Activated T-cell treated with anti-CD3 and anti-CD28 coated beads, Interleukin-2, amount 50 U/mL, for 24 hours (primary cell): Measurements from ENCODE around the gene HOOK2.

Experiments used
- DNase-seq: peaks from one replicate; pipeline ENCODE4 v3.0.0-alpha.2; 2020
- H3K27ac Mint-ChIP-seq: 2 replicates; pipeline ENCODE4 v1.8.0; 2020; ENCODE audit warnings: mild to moderate bottlenecking, mixed read lengths
- H3K27me3 Mint-ChIP-seq: 2 replicates; pipeline ENCODE4 v1.8.0; 2020; ENCODE audit warnings: mixed read lengths
- H3K36me3 Mint-ChIP-seq: 2 replicates; pipeline ENCODE4 v1.8.0; 2020; ENCODE audit warnings: low read depth, mixed read lengths
- H3K4me1 Mint-ChIP-seq: 2 replicates; pipeline ENCODE4 v1.8.0; 2020; ENCODE audit warnings: low read depth, mixed read lengths
- H3K4me3 Mint-ChIP-seq: 2 replicates; pipeline ENCODE4 v1.8.0; 2020; ENCODE audit warnings: mild to moderate bottlenecking, moderate library complexity, mixed read lengths
- H3K9me3 Mint-ChIP-seq: 2 replicates; pipeline ENCODE4 v1.8.0; 2020; ENCODE audit warnings: mixed read lengths

The HOOK2 gene

DNA sequence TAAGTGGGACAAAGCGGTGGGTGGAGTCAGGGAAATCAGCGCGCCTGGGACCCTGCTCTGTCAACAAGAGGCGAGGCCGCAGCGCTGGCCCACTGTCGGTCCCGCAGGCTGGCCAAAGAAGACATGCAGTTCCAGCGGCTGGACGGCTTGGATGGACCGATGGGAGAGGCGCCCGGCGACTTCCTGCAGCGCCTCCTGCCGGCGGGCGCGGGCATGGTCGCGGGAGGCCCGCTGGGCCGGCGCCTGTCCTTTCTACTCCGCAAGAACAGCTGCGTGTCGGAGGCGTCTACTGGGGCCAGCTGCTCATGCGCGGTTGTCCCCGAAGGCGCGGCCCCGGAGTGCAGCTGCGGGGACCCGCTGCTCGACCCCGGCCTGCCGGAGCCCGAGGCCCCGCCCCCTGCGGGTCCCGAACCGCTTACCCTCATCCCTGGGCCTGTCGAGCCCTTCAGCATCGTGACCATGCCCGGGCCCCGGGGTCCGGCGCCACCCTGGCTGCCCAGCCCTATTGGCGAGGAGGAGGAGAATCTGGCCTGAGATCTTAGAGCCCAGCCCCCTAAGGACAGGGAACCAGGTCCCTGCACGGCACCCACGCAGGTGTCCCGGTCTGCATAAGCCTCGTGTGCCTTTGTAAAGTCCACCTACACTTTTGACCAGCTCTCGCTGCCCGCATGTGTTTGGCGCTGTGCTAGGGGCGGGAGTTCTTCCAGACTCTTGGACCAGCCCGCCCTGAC is 17.6 kb downstream of the HOOK2 start:
- Mint-ChIP-seq H3K27me3 (peaks cover 39% of the 10 kb centered on the region), H3K27ac (no peak overlapping the region), H3K9me3 (no peaks in the 10 kb centered on the region)

DNA sequence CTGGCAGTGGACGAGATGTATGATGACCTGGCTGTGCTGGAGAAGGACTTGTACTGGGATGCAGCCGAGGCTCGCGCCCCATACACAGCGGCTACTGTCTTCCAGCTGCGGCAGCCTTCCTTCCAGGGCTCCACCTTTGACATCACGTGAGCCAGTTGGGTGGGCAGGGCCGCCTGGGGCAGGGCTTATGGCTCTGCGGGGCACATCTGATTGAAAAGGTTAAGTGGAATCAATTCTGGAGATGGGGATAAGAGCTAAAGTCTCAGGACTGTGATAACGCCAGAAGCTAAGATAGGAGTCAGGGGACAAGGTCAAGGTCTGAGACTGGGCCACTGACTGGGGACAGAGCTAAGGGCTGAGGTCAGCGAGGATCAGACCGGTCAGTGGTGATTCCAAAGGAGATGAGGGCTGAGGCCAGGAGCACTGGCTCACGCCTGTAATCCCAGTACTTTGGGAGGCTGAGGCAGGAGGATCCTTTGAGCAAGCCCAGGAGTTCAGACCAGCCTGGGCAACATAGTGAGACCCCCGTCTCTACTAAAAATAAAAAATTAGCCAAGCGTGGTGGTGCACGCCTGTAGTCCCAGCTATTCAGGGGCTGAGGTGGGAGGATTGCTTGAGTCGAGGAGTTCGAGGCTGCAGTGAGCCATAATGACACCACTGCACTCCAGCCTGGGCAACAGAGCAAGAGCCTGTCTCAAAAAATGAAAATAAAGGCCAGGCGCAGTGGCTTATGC is 19.0 kb downstream of the HOOK2 start:
- Mint-ChIP-seq H3K27ac (no peak overlapping the region), H3K4me3 (no peak overlapping the region), H3K27me3 (peaks cover 49% of the 10 kb centered on the region), H3K9me3 (no peaks in the 10 kb centered on the region), H3K4me1 (peaks cover 4% of the 10 kb centered on the region), H3K36me3 (no peaks in the 10 kb centered on the region)
- DNase-seq = no peak

More for the DNA sequence above, 17.6 kb downstream of the HOOK2 start:
- peak; percentile 83 for DNase-seq
- Mint-ChIP-seq H3K4me1 (peaks cover 4% of the 10 kb centered on the region), H3K4me3 (peak overlapping the region; percentile 39), H3K36me3 (no peaks in the 10 kb centered on the region)

DNA sequence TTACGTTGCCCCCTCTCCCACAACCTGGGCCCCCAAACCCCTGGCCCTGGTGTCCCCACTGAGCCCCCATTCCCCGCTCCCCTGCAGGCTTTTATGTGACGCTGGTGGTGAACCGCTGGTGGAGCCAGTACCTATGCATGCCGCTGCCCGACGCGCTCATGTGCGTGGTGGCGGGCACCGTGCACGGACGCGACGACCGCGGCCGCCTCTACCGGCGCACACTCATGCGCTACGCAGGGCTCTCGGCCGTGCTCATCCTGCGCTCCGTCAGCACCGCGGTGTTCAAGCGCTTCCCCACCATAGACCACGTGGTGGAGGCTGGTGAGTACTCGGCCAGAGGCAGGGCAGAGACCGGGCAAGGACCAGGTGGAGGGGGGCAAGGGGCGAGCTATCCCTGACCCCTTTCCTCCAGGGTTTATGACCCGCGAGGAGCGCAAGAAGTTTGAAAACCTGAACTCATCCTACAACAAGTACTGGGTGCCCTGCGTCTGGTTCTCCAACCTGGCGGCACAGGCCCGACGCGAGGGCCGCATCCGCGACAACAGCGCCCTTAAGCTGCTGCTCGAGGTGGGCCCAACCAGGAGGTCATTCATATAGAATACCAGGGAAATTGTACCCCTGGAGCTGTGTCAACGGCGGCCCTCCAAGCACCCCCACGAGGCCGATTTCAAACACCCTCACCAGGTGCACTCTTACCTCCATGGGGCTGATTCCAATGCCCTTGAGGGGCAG is 20.7 kb downstream of the HOOK2 start:
- peaks cover 59% of the 10 kb centered on the region for H3K27me3 Mint-ChIP-seq
- H3K4me3 Mint-ChIP-seq = no peak overlapping the region
- H3K4me1 Mint-ChIP-seq = peaks cover 5% of the 10 kb centered on the region
- H3K9me3 Mint-ChIP-seq = no peaks in the 10 kb centered on the region
- H3K27ac Mint-ChIP-seq = no peak overlapping the region
- no peak for DNase-seq
- no peaks in the 10 kb centered on the region for H3K36me3 Mint-ChIP-seq

DNA sequence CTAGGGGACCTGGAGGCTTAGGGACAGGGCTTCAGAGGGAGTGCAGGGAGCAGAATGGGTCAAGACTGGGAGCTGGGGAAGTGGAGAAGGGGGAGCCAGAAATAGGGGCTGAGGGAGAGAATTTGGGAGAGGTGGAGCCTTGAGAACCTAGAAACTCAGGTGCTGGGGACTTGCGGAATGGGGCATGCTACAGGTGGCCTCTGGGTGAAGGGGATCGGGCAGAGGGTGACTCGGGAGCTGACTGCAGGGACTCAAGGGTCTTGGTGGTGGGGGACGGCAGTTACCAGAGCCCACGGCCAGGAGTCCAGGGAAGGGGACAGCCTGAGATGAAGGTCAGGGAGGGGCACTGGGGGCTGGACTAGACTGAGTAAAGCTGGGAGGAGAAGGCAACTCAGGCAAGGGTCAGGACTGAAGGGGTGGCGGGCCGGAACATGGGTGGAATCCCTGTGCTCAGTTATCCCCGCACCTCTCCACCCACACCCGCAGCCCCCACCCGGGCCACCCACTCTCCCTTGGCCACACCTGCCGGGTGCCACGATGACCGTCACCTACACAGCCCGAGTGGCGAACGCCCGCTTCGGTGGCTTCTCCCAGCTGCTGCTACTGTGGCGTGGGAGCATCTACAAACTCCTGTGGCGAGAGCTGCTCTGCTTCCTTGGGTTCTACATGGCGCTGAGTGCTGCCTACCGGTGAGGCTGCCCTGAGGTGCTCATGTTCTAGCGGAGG is 23.1 kb downstream of the HOOK2 start:
- peaks cover 4% of the 10 kb centered on the region for H3K4me1 Mint-ChIP-seq
- no peak overlapping the region for H3K27ac Mint-ChIP-seq
- H3K9me3 Mint-ChIP-seq = peaks cover 6% of the 10 kb centered on the region
- no peak for DNase-seq
- peaks cover 51% of the 10 kb centered on the region for H3K27me3 Mint-ChIP-seq
- H3K36me3 Mint-ChIP-seq = peaks cover 12% of the 10 kb centered on the region
- H3K4me3 Mint-ChIP-seq = no peak overlapping the region

DNA sequence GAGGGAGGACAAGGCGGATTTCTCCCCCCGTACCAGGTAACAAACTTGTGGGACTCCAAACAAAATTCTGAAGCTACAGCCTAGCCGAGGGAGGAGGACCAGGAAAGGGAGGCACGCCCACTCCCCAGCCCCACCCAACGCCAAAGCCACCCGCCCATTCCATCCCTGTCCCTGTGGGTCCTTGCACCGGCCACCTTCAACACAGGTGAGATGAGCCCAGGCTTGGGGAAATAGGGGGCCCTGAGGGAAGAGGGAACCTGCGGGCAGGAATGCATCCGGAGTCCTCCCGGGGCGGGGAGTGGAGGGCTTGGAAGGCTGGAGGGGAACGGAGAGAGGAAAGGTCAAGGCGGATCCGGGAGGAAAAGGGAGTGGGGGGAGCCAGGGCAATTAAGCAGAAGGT is 23.7 kb downstream of the HOOK2 start, which contains the start of gene BEST2:
Gene BEST2 (plus strand): TSS at position 157 of the 400 bp plus-strand sequence. CDS start 802 bp downstream, outside the sequence.
- H3K9me3 Mint-ChIP-seq = peaks cover 6% of the 10 kb centered on the region
- no peak within 1 kb of the TSS for H3K4me3 Mint-ChIP-seq
- peaks cover 4% of the 10 kb centered on the region for H3K4me1 Mint-ChIP-seq
- no peak within 1 kb of the TSS for H3K27ac Mint-ChIP-seq
- H3K36me3 Mint-ChIP-seq = peaks cover 18% of the 10 kb centered on the region
- peaks cover 51% of the 10 kb centered on the region for H3K27me3 Mint-ChIP-seq
- DNase-seq = no peak

DNA sequence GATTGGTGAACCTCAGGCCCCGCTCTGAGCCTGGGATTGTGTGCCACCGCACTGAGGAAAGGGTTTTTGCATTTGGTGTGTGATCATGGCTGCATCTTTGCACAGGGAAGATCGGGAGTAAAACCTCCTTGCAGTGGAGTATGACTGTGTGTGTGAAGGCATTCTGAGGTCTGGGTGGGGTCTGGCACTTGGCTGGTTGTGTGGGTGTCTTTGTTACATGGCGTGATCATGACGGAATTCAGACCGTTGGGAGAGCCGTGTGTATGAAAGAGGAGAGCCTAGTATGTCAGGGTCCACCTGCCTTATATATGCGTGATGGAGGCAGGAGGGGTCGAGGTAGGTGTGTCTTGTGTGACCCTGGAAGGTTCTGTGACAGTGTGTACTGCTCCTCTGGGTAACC is 24.5 kb downstream of the HOOK2 start:
- peaks cover 47% of the 10 kb centered on the region for H3K27me3 Mint-ChIP-seq
- peaks cover 26% of the 10 kb centered on the region for H3K36me3 Mint-ChIP-seq
- no peak overlapping the region for H3K4me3 Mint-ChIP-seq
- no peak overlapping the region for H3K27ac Mint-ChIP-seq
- no peak for DNase-seq
- H3K9me3 Mint-ChIP-seq = peaks cover 6% of the 10 kb centered on the region
- H3K4me1 Mint-ChIP-seq = peaks cover 4% of the 10 kb centered on the region

DNA sequence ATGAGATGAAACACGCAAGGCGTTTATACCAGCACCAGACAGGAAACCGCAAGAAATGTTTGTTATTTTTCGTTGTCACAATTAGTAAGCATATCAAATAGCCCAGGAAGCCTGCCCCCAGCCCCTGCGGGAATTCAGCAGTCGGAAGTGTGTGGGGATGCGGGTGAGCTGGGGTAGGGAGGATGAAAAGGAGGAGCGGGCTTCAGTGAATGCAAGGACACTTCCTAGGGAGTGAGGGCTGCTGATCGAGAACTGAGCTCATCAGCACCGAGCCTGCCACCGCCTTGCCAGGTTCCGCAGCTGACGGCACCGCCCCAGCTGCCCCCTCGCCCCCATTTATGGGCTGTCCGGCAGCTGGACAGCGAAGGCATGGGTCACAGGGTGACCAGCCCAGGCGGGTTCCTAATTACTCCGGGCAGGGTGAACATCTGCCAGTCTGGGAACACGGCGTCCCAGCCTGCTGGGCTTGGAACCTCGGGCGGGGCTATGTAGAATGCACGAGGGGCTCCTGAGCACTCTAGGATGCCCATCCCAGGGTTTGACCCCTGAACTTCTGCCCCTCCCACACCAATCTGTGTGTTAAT is 25.3 kb downstream of the HOOK2 start:
- H3K9me3 Mint-ChIP-seq = peaks cover 6% of the 10 kb centered on the region
- H3K36me3 Mint-ChIP-seq = peaks cover 34% of the 10 kb centered on the region
- H3K27me3 Mint-ChIP-seq = peaks cover 40% of the 10 kb centered on the region
- H3K4me1 Mint-ChIP-seq = peaks cover 4% of the 10 kb centered on the region
- no peak overlapping the region for H3K4me3 Mint-ChIP-seq
- H3K27ac Mint-ChIP-seq = no peak overlapping the region
- no peak for DNase-seq

DNA sequence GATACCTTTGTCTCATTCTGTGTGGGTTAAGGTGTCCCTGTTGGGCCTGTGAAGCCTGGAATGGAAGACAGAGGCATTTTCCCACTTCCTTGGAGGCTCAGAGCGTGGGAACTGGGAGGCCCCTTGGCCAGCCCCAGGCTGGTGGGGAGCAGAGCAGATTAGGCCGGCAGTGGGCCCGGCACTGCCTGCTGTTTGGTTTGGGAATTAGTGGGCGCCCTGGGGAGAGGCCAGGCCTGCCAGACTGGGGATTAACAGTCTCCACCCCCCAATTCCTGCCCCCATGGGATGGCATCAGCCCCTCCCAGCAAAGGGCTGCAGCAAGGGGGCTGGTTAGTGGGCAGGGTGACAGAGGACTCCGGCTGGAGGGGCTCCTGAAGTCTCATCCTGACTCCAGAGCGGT is 26.9 kb downstream of the HOOK2 start:
- no peak overlapping the region for H3K4me3 Mint-ChIP-seq
- H3K27me3 Mint-ChIP-seq = peaks cover 28% of the 10 kb centered on the region
- peaks cover 43% of the 10 kb centered on the region for H3K36me3 Mint-ChIP-seq
- H3K9me3 Mint-ChIP-seq = peaks cover 6% of the 10 kb centered on the region
- no peak for DNase-seq
- H3K4me1 Mint-ChIP-seq = peaks cover 4% of the 10 kb centered on the region
- no peak overlapping the region for H3K27ac Mint-ChIP-seq

DNA sequence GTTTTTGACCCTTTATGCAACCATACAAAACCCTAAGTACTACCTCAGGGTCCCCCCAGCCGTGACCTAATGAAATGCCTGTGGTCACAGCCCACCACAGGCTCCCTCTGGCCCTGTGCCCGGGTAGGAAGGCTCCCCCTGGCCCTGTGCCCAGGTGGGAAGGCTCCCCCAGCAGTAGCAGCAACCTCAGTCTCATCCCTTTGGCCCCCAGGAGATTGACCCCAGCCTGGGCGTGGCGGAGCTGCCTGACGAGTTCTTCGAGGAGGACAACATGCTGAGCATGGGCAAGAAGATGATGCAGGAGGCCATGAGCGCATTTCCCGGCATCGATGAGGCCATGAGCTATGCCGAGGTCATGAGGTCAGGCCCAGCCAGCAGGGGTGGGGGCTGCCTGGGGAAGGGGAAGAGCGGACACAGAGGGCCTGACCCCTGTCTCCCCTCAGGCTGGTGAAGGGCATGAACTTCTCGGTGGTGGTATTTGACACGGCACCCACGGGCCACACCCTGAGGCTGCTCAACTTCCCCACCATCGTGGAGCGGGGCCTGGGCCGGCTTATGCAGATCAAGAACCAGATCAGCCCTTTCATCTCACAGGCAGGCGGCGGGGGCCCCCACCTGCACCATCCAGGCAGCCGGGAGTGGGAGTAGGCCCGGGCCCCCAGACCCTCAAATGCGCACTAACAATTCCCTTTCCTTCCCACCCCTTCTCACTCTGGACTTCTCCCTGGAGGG is 30.0 kb downstream of the HOOK2 start:
- no peak for DNase-seq
- H3K9me3 Mint-ChIP-seq = peaks cover 6% of the 10 kb centered on the region
- peaks cover 4% of the 10 kb centered on the region for H3K4me1 Mint-ChIP-seq
- H3K36me3 Mint-ChIP-seq = peaks cover 63% of the 10 kb centered on the region
- no peak overlapping the region for H3K4me3 Mint-ChIP-seq
- no peak overlapping the region for H3K27ac Mint-ChIP-seq
- peaks cover 4% of the 10 kb centered on the region for H3K27me3 Mint-ChIP-seq

DNA sequence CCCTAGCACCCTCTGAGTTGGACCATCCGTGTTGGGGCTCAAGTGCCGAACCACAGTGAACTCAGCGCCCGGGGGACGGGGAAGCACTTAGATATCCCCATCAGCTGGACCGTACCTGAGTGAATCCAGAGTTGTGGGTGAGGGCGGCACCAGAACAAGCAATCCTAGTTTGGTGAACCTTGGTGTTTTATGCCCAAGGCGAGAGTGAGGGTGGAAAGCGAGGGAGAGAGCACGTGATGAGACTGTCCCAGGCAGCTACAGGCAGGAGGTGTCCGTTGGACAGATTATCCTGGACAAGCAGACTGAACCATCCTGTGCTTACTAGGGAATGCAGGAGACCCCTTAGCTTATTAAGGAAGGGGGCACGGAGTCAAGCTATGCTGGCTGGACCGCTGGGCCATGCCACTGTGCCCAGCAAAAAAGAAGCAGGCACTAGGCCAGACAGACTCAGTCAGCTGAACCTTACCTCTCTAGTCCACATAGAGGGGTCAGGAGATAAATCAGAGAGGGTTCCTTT is 37.5 kb downstream of the HOOK2 start:
- Mint-ChIP-seq H3K4me3 (peak overlapping the region; percentile 100), H3K9me3 (no peaks in the 10 kb centered on the region), H3K36me3 (peaks cover 55% of the 10 kb centered on the region), H3K4me1 (peaks cover 31% of the 10 kb centered on the region), H3K27ac (peak overlapping the region; percentile 99), H3K27me3 (no peaks in the 10 kb centered on the region)
- DNase-seq = no peak

DNA sequence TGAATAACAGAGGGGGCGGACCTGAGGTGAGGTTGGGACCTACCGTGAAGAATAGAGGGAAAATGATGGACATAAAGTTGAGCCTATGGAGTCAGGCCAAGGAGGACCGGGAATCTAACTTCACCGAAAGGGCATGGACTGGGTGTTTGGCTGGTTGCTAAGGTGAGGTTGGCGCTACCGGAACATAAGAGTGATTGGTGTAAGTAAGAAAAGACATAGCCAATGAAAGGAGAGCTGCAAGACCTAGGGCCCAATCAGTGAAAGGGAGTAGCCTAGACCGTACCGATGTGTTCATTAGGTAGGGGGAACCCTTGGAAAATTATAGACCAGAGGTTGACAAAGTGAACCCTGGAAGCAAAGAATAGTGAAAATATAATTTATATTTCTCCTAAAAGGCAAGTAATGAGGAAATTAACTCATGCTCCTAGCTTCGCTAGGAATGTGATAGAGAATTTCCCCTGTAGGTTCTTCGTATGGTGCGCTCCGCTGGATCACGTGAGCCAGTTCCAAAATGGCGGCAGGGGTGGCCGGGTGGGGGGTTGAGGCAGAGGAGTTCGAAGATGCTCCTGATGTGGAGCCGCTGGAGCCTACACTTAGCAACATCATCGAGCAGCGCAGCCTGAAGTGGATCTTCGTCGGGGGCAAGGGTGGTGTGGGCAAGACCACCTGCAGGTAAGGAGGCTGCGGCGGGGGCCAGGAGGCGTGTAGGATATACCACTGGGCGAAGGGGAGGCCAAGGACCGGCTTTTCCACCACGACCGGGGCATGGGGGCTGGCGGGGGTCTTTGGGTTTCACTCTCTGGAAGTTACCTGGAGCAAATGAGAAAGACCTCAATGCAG is 38.1 kb downstream of the HOOK2 start, which contains the start of gene GET3:
Gene GET3 (plus strand): TSS at position 503 of the 840 bp plus-strand sequence. CDS start 9 bp downstream, at position 512.
- peaks cover 57% of the 10 kb centered on the region for H3K36me3 Mint-ChIP-seq
- peak within 1 kb of the TSS; percentile 99 for H3K27ac Mint-ChIP-seq
- no peaks in the 10 kb centered on the region for H3K27me3 Mint-ChIP-seq
- no peaks in the 10 kb centered on the region for H3K9me3 Mint-ChIP-seq
- peak; percentile 83 for DNase-seq
- H3K4me3 Mint-ChIP-seq = peak within 1 kb of the TSS; percentile 100
- peaks cover 36% of the 10 kb centered on the region for H3K4me1 Mint-ChIP-seq

DNA sequence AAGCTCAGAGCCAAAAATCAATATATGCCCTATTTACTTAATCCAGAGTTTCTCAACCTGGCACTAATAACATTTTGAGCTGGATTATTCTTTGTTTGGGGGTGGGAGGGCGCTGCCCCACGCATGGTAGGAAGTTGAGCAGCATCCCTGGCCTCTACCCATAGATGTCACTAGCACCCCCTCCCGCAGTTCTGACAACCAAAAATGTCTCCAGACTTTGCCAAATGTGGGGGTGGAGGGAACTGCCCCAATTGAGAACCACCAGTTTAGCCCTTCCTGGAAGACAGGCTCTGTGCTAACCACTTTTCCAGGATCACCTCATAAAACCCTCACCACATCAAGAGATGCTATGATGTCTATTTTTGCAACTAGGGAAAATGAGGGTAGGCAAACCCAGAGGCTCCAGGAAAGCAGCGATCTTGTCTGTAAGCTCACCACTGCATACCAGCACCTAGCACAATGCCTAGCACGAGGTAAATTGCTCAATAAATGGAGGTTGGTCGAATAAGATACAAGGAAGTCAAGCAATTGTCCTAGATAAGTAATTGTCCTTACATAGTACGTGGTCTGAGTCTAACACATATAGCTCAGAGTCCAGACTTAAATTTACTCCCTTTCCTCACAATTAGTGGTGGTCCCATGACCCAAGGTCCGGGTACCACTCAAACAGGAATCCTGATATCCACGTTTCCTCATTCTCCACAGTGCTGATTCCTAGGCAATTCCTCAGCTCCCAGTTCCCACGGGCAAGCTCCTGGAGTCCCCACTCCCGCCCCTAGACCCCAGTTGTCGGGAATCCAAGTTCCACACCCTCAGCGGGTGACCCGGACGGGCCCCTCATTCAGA is 41.8 kb downstream of the HOOK2 start:
- Mint-ChIP-seq H3K9me3 (no peaks in the 10 kb centered on the region), H3K4me1 (peaks cover 49% of the 10 kb centered on the region), H3K27me3 (no peaks in the 10 kb centered on the region), H3K36me3 (peaks cover 66% of the 10 kb centered on the region), H3K4me3 (peak overlapping the region; percentile 96), H3K27ac (peak overlapping the region; percentile 99)
- DNase-seq = peak; percentile 58
